Keratinocyte (primary cell): ENCODE data around the gene H3-3A.

ENCODE experiments used
- EZH2 ChIP-seq: IDR thresholded peaks from one replicate; pipeline ENCODE4 v1.6.1; 2012; ENCODE audit warnings: inconsistent platforms, mild to moderate bottlenecking, low read length, moderate library complexity
- TF ChIP-seq, protein P1 (sequence below), 3 experiments: IDR thresholded peaks in 1 of 3; conservative IDR thresholded peaks in 1 of 3; optimal IDR thresholded peaks in 1 of 3; 2 replicates in 2 of 3; 3 replicates in 1 of 3; pipeline versions ENCODE3 to v1.5.1; 2011; ENCODE audit warnings: low read length in 3 of 3, mild to moderate bottlenecking in 3 of 3, moderate library complexity in 2 of 3, control low read depth in 1 of 3, inconsistent platforms in 1 of 3; ENCODE audit not compliant: insufficient read depth in 2 of 3; ENCODE audit errors: extremely low read depth in 1 of 3

DNA sequence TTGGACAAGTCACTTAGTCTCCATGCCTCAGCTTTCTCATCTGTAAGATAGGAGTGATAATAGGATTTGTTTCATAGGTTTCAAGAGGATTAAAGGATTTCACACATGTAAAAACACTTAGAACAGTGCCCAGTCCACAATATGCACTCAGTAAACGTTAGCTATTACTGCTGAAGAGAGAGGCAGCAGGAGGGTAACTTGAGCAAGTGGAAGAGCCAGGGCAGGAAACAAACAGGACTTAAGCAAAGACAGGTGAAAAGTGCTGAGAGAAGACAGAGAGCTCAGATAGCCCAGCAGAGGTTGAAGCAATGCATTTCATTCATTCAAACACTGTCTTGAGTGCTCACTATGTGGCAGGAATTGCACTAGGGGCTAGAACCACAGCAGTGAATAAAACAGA is 21.1 kb upstream of the H3-3A start:
- TF ChIP-seq, protein P1, sequence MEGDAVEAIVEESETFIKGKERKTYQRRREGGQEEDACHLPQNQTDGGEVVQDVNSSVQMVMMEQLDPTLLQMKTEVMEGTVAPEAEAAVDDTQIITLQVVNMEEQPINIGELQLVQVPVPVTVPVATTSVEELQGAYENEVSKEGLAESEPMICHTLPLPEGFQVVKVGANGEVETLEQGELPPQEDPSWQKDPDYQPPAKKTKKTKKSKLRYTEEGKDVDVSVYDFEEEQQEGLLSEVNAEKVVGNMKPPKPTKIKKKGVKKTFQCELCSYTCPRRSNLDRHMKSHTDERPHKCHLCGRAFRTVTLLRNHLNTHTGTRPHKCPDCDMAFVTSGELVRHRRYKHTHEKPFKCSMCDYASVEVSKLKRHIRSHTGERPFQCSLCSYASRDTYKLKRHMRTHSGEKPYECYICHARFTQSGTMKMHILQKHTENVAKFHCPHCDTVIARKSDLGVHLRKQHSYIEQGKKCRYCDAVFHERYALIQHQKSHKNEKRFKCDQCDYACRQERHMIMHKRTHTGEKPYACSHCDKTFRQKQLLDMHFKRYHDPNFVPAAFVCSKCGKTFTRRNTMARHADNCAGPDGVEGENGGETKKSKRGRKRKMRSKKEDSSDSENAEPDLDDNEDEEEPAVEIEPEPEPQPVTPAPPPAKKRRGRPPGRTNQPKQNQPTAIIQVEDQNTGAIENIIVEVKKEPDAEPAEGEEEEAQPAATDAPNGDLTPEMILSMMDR (optimal IDR thresholded peaks at IDR 0.05 in 1 of 3, IDR thresholded peaks at IDR 0.05 in 1 of 3, conservative IDR thresholded peaks at IDR 0.05 in 1 of 3; ENCODE audit: extremely low read depth in 1 of 3, insufficient read depth in 2 of 3, low read length in 3 of 3): no peak
- TF ChIP-seq EZH2: no peak
